Loucy (cell line): ENCODE data around the gene DYRK4.

ENCODE experiments used
- H2AFZ ChIP-seq: fragments of 200-600 bp; sonication (generic); 2 replicates; pipeline ENCODE4 v1.6.0; 2016; ENCODE audit warnings: antibody characterized with exemption, mild to moderate bottlenecking, low read length, moderate library complexity
- H3F3A ChIP-seq: fragments of 200-600 bp; 2 replicates; pipeline ENCODE4 v1.6.0; 2016; ENCODE audit warnings: antibody characterized with exemption, low read depth, mild to moderate bottlenecking
- H3K27me3 ChIP-seq: fragments of 200-600 bp; sonication (generic); 2 replicates; pipeline ENCODE4 v1.6.1; 2014; ENCODE audit warnings: low read length, mild to moderate bottlenecking; ENCODE audit not compliant: insufficient read depth, poor library complexity, severe bottlenecking
- H3K36me3 ChIP-seq: fragments of 200-600 bp; sonication (generic); 2 replicates; pipeline ENCODE4 v1.6.1; 2016; ENCODE audit warnings: low read length; ENCODE audit not compliant: insufficient read depth
- H3K4me1 ChIP-seq: fragments of 200-600 bp; sonication (generic); 2 replicates; pipeline ENCODE4 v1.5.1; 2014; ENCODE audit warnings: low read length, mild to moderate bottlenecking; ENCODE audit not compliant: insufficient read depth, poor library complexity, severe bottlenecking
- H3K4me2 ChIP-seq: fragments of 200-600 bp; sonication (generic); 2 replicates; pipeline ENCODE4 v1.6.0; 2014; ENCODE audit warnings: antibody characterized with exemption, low read length, low read depth, mild to moderate bottlenecking; ENCODE audit not compliant: poor library complexity, severe bottlenecking
- H3K4me3 ChIP-seq: fragments of 200-600 bp; sonication (generic); 2 replicates; pipeline ENCODE4 v1.5.1; 2014; ENCODE audit warnings: low read length, mild to moderate bottlenecking, mixed read lengths; ENCODE audit not compliant: poor library complexity, severe bottlenecking
- H3K79me2 ChIP-seq: fragments of 200-600 bp; sonication (generic); 2 replicates; pipeline ENCODE4 v1.6.1; 2014; ENCODE audit warnings: low read length; ENCODE audit not compliant: insufficient read depth
- H3K9ac ChIP-seq: fragments of 200-600 bp; sonication (generic); 2 replicates; pipeline ENCODE4 v1.6.0; 2014; ENCODE audit warnings: mild to moderate bottlenecking, low read depth, low read length, moderate library complexity; ENCODE audit not compliant: poor library complexity, severe bottlenecking
- H3K9me2 ChIP-seq: fragments of 200-600 bp; sonication (generic); replicated peaks from 2 replicates; pipeline ENCODE4 v1.6.1; 2016; ENCODE audit warnings: low read depth, low read length, mixed read lengths
- H3K9me3 ChIP-seq: fragments of 200-600 bp; sonication (generic); 2 replicates; pipeline ENCODE4 v1.6.1; 2014; ENCODE audit warnings: mild to moderate bottlenecking, antibody characterized with exemption, low read length, low read depth; ENCODE audit not compliant: insufficient read depth
- H4K20me1 ChIP-seq: fragments of 200-600 bp; sonication (generic); 2 replicates; pipeline ENCODE4 v1.6.0; 2014; ENCODE audit warnings: antibody characterized with exemption, low read length, mild to moderate bottlenecking; ENCODE audit not compliant: insufficient read depth, poor library complexity, severe bottlenecking
- EZH2phosphoT487 ChIP-seq: fragments of 200-600 bp; IDR thresholded peaks from 2 replicates; pipeline ENCODE4 v1.6.1; 2018; ENCODE audit warnings: antibody characterized with exemption, mild to moderate bottlenecking, moderate library complexity, borderline replicate concordance
- TF ChIP-seq, protein P1 (sequence below): fragments of 200-600 bp; sonication (generic); conservative IDR thresholded peaks from 2 replicates; pipeline ENCODE4 v1.5.1; 2014; ENCODE audit warnings: mild to moderate bottlenecking, antibody characterized with exemption, low read length

Gene DYRK4

DNA sequence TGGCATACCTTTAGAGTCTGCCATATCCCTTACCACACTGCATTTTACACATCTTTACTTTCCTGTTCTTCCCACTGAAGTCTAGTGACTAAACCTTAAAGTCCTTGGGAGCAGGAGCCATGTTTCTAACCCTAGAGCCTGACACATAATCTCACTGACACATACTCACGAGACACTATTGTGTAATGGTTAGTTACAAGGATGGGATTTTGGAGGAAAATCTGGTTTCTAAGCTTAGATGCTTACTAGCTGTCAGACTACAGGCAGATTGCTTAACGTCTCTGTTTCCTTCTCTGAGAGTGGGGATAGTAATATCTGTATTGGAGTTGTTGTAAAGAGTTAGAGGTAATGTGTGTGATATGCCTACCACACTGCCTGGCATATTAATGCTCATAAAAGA, 6.2 kb upstream of the DYRK4 start:
- no peaks in the 10 kb centered on the region for H4K20me1 ChIP-seq
- H3K4me3 ChIP-seq = no peak overlapping the region
- H3K36me3 ChIP-seq = peaks cover 80% of the 10 kb centered on the region; the same call in 1 of the 2 replicates
- no peak overlapping the region for H3K4me2 ChIP-seq
- no peaks in the 10 kb centered on the region for H3K9me2 ChIP-seq
- H3K9ac ChIP-seq = no peak overlapping the region
- H3K4me1 ChIP-seq = no peaks in the 10 kb centered on the region
- H3K27me3 ChIP-seq = no peaks in the 10 kb centered on the region
- H3F3A ChIP-seq = no peaks in the 10 kb centered on the region; the same call in 1 of the 2 replicates
- TF ChIP-seq EZH2phosphoT487 = no peak
- TF ChIP-seq, protein P1, sequence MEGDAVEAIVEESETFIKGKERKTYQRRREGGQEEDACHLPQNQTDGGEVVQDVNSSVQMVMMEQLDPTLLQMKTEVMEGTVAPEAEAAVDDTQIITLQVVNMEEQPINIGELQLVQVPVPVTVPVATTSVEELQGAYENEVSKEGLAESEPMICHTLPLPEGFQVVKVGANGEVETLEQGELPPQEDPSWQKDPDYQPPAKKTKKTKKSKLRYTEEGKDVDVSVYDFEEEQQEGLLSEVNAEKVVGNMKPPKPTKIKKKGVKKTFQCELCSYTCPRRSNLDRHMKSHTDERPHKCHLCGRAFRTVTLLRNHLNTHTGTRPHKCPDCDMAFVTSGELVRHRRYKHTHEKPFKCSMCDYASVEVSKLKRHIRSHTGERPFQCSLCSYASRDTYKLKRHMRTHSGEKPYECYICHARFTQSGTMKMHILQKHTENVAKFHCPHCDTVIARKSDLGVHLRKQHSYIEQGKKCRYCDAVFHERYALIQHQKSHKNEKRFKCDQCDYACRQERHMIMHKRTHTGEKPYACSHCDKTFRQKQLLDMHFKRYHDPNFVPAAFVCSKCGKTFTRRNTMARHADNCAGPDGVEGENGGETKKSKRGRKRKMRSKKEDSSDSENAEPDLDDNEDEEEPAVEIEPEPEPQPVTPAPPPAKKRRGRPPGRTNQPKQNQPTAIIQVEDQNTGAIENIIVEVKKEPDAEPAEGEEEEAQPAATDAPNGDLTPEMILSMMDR = no peak
- no peaks in the 10 kb centered on the region for H3K79me2 ChIP-seq
- no peak overlapping the region for H2AFZ ChIP-seq
- H3K9me3 ChIP-seq = no peaks in the 10 kb centered on the region

DNA sequence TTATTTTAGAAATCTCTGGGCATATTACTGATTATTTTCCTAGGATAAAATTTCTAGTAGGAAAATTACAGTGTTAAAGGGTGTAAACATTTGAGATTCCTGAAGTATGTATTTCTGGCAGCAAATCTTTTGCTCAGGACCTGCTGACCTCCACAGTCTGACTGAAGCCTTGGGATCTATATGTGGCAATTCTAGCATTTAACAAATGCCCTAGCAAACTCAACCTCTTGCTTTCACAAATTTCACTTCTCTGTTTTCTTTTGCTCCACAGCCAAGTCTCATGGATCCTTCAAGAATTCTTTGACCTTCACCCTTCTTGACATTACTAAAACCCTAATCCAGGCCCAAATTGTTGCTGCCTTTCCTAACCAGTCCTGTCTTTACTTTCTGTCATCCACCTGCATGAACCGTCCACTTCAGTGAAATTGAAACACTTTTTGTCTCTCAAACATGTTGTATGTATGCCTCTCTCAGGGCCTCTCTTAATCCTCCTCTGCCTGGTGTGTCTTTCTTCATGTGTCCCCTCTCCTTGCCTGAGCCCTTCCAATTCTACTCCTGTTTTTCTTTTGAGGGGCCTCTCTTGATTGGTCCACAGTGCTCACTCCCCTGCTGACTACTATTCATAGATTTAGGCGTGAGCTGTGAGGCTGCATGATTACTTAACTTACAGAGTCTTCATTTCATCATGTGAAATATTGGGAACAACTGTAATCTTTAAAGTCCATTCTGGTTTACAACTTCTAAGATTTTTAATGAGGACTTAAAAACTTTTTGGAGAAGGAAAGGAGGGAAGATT, 5.1 kb upstream of the DYRK4 start:
- Histone ChIP-seq H3F3A (no peaks in the 10 kb centered on the region; the same call in 1 of the 2 replicates), H3K4me2 (no peak overlapping the region), H2AFZ (no peak overlapping the region), H3K9me3 (no peaks in the 10 kb centered on the region), H3K4me3 (no peak overlapping the region), H3K4me1 (no peaks in the 10 kb centered on the region), H3K27me3 (no peaks in the 10 kb centered on the region), H3K9ac (no peak overlapping the region), H3K9me2 (no peaks in the 10 kb centered on the region), H3K36me3 (peaks cover 82% of the 10 kb centered on the region; the same call in 1 of the 2 replicates), H4K20me1 (no peaks in the 10 kb centered on the region), H3K79me2 (no peaks in the 10 kb centered on the region)
- TF ChIP-seq, protein P1 = no peak
- no peak for TF ChIP-seq EZH2phosphoT487

DNA sequence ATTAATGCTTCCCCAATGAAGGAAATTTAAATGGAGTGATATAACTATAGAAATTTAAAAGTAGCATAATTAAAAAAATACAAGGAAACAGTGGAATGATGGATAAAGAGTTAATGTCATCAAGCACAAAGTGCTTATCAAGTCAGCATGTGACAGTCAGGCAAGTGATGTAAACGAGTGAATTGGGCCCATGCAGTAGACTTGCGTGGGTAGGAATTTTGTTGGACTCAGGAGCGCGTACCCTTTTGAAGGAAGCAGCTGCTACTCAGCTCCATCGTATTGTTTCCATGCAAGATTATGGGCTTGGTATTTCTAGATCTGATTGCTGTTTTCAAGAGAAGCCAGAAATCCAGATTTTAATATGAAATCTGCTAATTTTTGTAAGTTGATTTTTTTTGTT, 4.4 kb upstream of the DYRK4 start:
- H3K9me2 ChIP-seq = no peaks in the 10 kb centered on the region
- H3K4me3 ChIP-seq = no peak overlapping the region
- H3K27me3 ChIP-seq = no peaks in the 10 kb centered on the region
- H3K9ac ChIP-seq = no peak overlapping the region
- H3K79me2 ChIP-seq = no peaks in the 10 kb centered on the region
- peaks cover 78% of the 10 kb centered on the region; the same call in 1 of the 2 replicates for H3K36me3 ChIP-seq
- H3K9me3 ChIP-seq = no peaks in the 10 kb centered on the region
- H3K4me2 ChIP-seq = no peak overlapping the region
- H3F3A ChIP-seq = no peaks in the 10 kb centered on the region; the same call in 1 of the 2 replicates
- H2AFZ ChIP-seq = no peak overlapping the region
- no peaks in the 10 kb centered on the region for H3K4me1 ChIP-seq
- TF ChIP-seq EZH2phosphoT487 = no peak
- TF ChIP-seq, protein P1 = no peak
- no peaks in the 10 kb centered on the region for H4K20me1 ChIP-seq
